ENCODE measurements around the gene LTB4R.

LTB4R gene

DNA sequence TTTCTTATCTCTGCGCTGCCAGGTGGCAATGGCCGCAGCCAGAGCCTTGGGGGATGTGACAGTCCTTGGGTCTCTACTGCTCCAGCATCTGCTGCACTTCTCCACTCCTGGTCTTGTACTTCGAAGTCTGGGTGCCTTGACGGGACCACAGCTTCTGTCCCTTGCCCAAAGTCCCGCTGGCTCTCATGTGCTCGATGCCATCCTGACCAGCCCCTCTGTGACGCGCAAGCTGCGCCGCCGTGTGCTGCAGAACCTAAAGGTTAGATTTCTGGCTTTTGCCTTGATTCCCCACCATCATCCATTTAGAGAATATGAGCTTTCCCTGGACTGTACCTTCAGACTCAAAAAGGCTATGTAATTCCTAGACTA, 7.3 kb upstream of the LTB4R start:
- no peak for DNase-seq

DNA sequence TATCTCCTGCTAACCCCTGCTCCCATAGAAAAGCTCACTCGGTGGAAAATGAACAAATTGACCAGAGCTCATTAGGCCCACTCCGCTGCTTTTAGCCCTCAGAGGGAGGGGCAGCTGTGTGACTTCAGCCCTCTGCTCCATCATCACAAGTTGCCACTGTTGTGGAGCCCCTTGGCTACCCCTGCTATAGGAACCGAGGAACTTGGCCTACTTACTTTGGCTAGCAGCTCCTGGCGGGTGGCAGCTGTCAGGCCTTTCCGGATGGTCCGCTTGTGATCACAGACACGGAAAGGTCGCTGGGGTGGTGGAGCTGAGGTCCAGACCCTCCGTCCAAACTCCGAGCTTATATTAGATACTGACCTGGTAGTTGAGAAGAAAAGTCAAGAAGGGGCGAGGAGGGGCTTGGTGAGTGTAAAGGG, 4.1 kb upstream of the LTB4R start:
- DNase-seq, result no peak

GRCh38 chr14:24307575-24308341, 3.5 kb upstream of the LTB4R start, which contains the start of gene CIDEB:
CIDEB (minus strand) TSS chr14:24307977; CDS start chr14:24307858, 119 bp downstream.
- peak; percentile 66 for DNase-seq

- DNase-seq, result no peak
Measured at GRCh38 chr14:24308342-24309124, 2.8 kb upstream of the LTB4R start.

DNA sequence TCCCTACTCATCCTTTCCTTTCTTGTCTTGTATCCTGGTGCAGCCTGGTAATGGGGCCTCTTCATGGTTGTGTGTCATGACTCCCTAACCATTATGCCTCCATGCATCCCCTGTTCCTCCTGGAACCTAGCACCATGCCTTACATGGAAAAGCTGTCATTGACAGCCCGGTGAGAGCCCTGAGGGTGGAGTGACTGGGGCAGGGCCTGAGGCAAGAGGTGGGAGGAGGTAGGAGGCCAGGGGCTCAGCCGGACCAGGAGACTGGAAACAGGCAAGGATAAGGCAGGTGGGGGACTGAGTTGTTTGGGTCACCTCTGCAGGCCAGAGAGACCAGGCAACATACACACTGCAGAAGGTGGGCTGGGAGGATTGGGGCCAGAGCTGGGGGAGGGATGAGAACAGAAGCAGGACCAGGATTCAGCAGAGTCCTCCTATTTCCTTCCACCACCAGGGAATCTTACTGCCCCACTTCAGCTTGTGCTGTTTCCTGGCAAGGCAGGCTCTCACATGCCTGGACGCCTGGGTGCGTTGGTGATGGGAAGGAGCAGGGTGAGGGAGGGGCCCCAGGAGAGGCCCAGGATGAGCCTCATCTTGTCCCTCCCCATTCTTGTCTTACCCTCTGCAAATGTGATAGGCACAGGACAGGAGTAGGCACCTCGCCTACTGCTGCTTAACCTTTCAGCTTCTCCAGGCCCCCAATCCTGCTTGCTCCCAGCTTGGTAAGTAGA, 1.6 kb upstream of the LTB4R start, which contains the start of gene LTB4R2:
TSS of gene LTB4R2 (plus strand) at position 603 of the 727 bp plus-strand sequence. CDS start 525 bp downstream, outside the sequence.
- DNase-seq, result no peak

GRCh38 chr14:24310265-24310645, 1.0 kb upstream of the LTB4R start:
- DNase-seq, result no peak

- DNase-seq, result no peak
Measured at GRCh38 chr14:24311837-24312615, 724 bp downstream of the LTB4R start.

GRCh38 chr14:24312736-24313507, 1.6 kb downstream of the LTB4R start:
- DNase-seq, result no peak

GRCh38 chr14:24313913-24314312, 2.6 kb downstream of the LTB4R start:
- no peak for DNase-seq

DNA sequence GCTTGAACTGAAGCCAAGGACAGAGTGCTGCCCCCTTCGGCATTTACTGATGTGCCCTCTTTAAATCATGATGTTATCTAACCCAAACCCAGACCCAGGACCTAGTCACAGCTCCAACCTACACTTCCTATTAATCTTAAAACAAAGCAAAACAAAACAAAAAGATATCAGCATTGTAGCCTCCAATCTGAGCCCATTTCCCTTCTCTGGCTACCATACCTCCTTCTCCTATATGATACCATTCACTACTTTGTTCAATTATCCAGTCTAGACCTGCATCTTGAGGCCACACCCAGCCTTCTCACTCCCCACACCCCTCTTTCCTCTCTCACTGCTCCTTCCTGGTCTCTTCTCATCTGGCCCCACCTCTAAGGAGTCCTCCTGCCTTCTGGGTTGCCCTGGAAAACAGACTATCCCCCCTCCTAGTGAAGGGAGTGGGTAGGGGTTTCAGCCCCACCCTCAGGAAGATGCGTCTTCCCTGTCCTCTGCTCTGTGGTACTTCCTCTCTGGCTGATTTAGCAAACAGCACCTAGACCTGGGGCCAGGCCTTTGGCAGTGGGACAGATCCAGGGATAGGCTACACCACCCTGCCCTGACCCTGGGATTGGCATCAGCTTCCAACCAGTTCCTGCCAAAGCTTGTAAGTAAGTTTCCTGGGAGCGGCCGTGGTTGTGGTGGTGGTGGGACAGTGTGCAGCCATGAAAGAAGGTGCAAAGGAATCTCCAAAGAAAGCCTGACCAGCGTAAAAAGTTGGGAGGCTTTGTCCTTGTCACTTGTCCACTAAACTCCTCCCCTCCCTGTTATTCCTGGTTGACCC, 3.3 kb downstream of the LTB4R start:
- no peak for DNase-seq

GRCh38 chr14:24315243-24315806, 4.0 kb downstream of the LTB4R start:
- DNase-seq, result no peak

- no peak for DNase-seq
Measured at GRCh38 chr14:24315807-24316596, 4.7 kb downstream of the LTB4R start.

GRCh38 chr14:24316597-24316950, 5.3 kb downstream of the LTB4R start:
- no peak for DNase-seq

GRCh38 chr14:24317141-24317928, 6.0 kb downstream of the LTB4R start:
- DNase-seq, result no peak

DNA sequence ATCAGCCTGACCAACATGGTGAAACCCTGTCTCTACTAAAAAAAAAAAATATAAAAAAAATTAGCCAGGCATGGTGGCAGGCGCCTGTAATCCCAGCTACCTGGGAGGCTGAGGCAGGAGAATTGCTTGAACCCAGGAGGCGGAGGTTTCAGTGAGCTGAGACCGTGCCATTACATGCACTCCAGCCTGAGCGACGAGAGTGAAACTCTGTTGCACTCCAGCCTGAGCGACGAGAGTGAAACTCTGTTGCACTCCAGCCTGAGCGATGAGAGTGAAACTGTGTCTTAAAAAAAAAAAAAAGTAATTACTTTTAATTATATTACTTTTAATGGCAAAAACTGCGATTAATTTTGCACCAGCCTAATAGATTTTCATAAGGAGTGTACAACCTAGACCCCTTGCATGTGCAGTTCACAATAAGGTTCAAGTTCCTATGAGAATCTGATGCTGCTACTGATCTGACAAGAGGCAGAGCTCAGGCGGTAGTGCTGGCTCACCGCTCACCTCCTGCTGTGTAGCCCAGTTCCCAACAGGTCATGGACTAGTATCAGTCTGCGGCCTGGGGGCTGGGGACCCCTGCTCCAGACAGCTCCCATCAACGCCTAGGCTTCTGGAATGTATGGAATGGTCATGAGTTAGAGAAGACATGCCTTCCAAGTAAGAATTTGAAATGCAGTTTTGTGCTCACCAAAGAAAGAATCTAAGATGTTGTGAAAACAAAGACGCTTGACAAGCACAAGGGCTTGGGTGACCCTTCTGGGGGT, 10.1 kb downstream of the LTB4R start:
- DNase-seq, result no peak

GRCh38 chr14:24322672-24323071, 11.4 kb downstream of the LTB4R start:
- DNase-seq, result no peak

- DNase-seq, result no peak
Measured at GRCh38 chr14:24323341-24323740, 12.0 kb downstream of the LTB4R start.

DNA sequence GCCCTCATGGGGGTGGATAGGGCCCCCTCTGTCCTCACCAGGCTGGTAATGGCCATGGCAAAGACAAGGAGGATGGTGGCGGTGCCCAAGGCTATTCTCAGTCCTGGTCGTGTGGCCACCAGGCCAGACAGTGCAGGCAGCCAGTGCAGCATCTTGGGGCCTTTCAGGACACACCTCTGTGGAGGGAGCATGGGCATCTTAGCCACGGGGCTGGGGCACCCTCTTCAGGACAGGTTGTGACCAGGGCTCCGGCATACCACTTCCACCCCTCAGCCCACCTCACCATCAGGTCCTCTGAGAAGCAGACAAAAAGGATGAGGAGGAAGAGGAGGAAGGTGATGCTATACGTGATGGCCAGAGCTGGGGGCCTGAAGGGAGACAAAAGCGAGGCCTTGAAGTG, 12.7 kb downstream of the LTB4R start:
- DNase-seq, result no peak

All from NCI-H82 (cell line).